SK-N-SH (cell line): ENCODE results near the gene CAV3. TPM values are rescaled to one million over a fixed set of nuclear protein-coding genes. Genes with fewer than 3 reads are reported as not detected.

ENCODE experiments used
- CTCF ChIA-PET: fragments of 300-600, 350-600 bp; formaldehyde crosslinking; extraction: SDS; loops from one replicate; lab custom pipeline; 2021; lab: Yijun Ruan, JAX
- POLR2A ChIA-PET: fragments of 350-600 bp; sonication (Branson Sonifier 250); formaldehyde crosslinking; extraction: SDS; loops from one replicate; lab custom pipeline; 2020; ENCODE audit warnings: antibody characterized with exemption, inconsistent platforms; lab: Yijun Ruan, JAX
- DNase-seq: peaks from one replicate; pipeline ENCODE4 v3.0.0; 2012
- H2AFZ ChIP-seq: fragments of 200-600 bp; sonication (generic); 2 replicates; pipeline ENCODE4 v1.8.1; 2016; ENCODE audit warnings: antibody characterized with exemption, mild to moderate bottlenecking, low read depth
- H3F3A ChIP-seq: fragments of 200-600 bp; sonication (generic); replicated peaks from 2 replicates; pipeline ENCODE3; 2016; ENCODE audit warnings: antibody characterized with exemption, mild to moderate bottlenecking; ENCODE audit not compliant: insufficient read depth
- H3K27ac ChIP-seq, 2 experiments: fragments of 200-500 bp in 1 of 2; fragments of 200-600 bp in 1 of 2; sonication (Bioruptor generic) in 1 of 2; sonication (generic), shearing (Covaris generic) in 1 of 2; 2 replicates each; pipeline versions ENCODE4 v1.5.1 to v1.6.1; 2014 to 2016; ENCODE audit warnings: low read depth in 2 of 2, inconsistent platforms in 1 of 2, low read length in 1 of 2, mild to moderate bottlenecking in 1 of 2, mixed read lengths in 1 of 2
- H3K27me3 ChIP-seq: fragments of 200-600 bp; sonication (generic), shearing (Covaris generic); 2 replicates; pipeline ENCODE4 v1.6.1; 2016; ENCODE audit warnings: mixed run types; ENCODE audit not compliant: insufficient read depth
- H3K36me3 ChIP-seq, 2 experiments: fragments of 200-500 bp in 1 of 2; fragments of 200-600 bp in 1 of 2; sonication (Bioruptor generic) in 1 of 2; sonication (generic) in 1 of 2; replicated peaks in 1 of 2; 2 replicates each; pipeline versions ENCODE3 to v1.5.1; 2014 to 2016; ENCODE audit warnings: low read length in 1 of 2, mild to moderate bottlenecking in 1 of 2; ENCODE audit not compliant: insufficient read depth in 2 of 2, control insufficient read depth in 1 of 2
- H3K4me1 ChIP-seq, 2 experiments: fragments of 200-500 bp in 1 of 2; fragments of 200-600 bp in 1 of 2; sonication (Bioruptor generic) in 1 of 2; sonication (generic), shearing (Covaris generic) in 1 of 2; 2 replicates each; pipeline versions ENCODE4 v1.5.1 to v1.6.1; 2014 to 2016; ENCODE audit warnings: low read depth in 1 of 2, low read length in 1 of 2, mixed run types in 1 of 2; ENCODE audit not compliant: insufficient read depth in 2 of 2, control insufficient read depth in 1 of 2
- H3K4me2 ChIP-seq: fragments of 200-600 bp; sonication (generic), shearing (Covaris generic); 2 replicates; pipeline ENCODE4 v1.6.1; 2017; ENCODE audit warnings: mixed run types
- H3K4me3 ChIP-seq, 2 experiments: fragments of 200-500 bp in 1 of 2; fragments of 200-600 bp in 1 of 2; sonication (Bioruptor generic) in 1 of 2; sonication (generic), shearing (Covaris generic) in 1 of 2; 2 replicates each; pipeline versions ENCODE4 v1.5.1 to v1.8.1; 2014 to 2016; ENCODE audit warnings: low read depth in 2 of 2, inconsistent platforms in 1 of 2, low read length in 1 of 2, mild to moderate bottlenecking in 1 of 2, mixed read lengths in 1 of 2, moderate library complexity in 1 of 2
- H3K79me2 ChIP-seq: fragments of 200-600 bp; sonication (generic); 2 replicates; pipeline ENCODE4 v1.8.1; 2017; ENCODE audit warnings: mild to moderate bottlenecking; ENCODE audit not compliant: insufficient read depth
- H3K9ac ChIP-seq: fragments of 200-600 bp; sonication (generic); 2 replicates; pipeline ENCODE4 v1.6.1; 2017; ENCODE audit warnings: mixed run types
- H3K9me2 ChIP-seq: fragments of 200-600 bp; sonication (generic); 2 replicates; pipeline ENCODE4 v1.6.1; 2017; ENCODE audit warnings: mixed run types
- H3K9me3 ChIP-seq: fragments of 200-600 bp; sonication (generic); 2 replicates; pipeline ENCODE4 v1.6.1; 2017; ENCODE audit warnings: mixed run types, mild to moderate bottlenecking, moderate library complexity
- H4K20me1 ChIP-seq: fragments of 200-600 bp; sonication (generic); 2 replicates; pipeline ENCODE4 v1.6.1; 2017; ENCODE audit warnings: mild to moderate bottlenecking, mixed run types; ENCODE audit not compliant: insufficient read depth
- EZH2phosphoT487 ChIP-seq: fragments of 200-600 bp; sonication (generic); IDR thresholded peaks from 2 replicates; pipeline ENCODE4 v1.6.1; 2017; ENCODE audit warnings: low read depth, mixed run types, mild to moderate bottlenecking, antibody characterized with exemption, moderate library complexity, borderline replicate concordance
- FOXJ3 ChIP-seq: sonication (generic); formaldehyde crosslinking; IDR thresholded peaks from 2 replicates; pipeline ENCODE4 v1.5.1; 2020; ENCODE audit warnings: mild to moderate bottlenecking, missing genetic modification reagents
- FOXM1 ChIP-seq: IDR thresholded peaks from 2 replicates; pipeline ENCODE4 v1.4.0; 2012; ENCODE audit warnings: low read depth, mild to moderate bottlenecking
- GABPA ChIP-seq: IDR thresholded peaks from 2 replicates; pipeline ENCODE4 v1.4.0; 2012; ENCODE audit warnings: low read depth, mild to moderate bottlenecking
- GATA2 ChIP-seq: sonication (generic); formaldehyde crosslinking; IDR thresholded peaks from 2 replicates; pipeline ENCODE4 v1.5.0; 2020; ENCODE audit warnings: mild to moderate bottlenecking, missing genetic modification reagents
- JUND ChIP-seq: IDR thresholded peaks from 2 replicates; pipeline ENCODE4 v1.4.0; 2012
- MAX ChIP-seq: IDR thresholded peaks from 2 replicates; pipeline ENCODE4 v1.4.0; 2012; ENCODE audit warnings: low read depth
- NFIC ChIP-seq: IDR thresholded peaks from 2 replicates; pipeline ENCODE4 v1.4.0; 2012; ENCODE audit warnings: borderline replicate concordance
- NRF1 ChIP-seq: IDR thresholded peaks from 2 replicates; pipeline ENCODE4 v1.6.1; 2012; ENCODE audit warnings: low read depth, mild to moderate bottlenecking, low read length
- RCOR1 ChIP-seq: fragments of 150-350 bp; IDR thresholded peaks from 2 replicates; pipeline ENCODE4 v1.6.1; 2017; ENCODE audit warnings: antibody characterized with exemption, low read length
- SMC3 ChIP-seq: IDR thresholded peaks from 2 replicates; pipeline ENCODE4 v1.6.1; 2012; ENCODE audit warnings: low read depth, low read length, improper control_type of control experiment
- WGBS: methylation state at CpG from one replicate; pipeline ENCODE4 v1.1.6; 2017; ENCODE audit warnings: low lambda C conversion rate; 5-methylcytosine and 5-hydroxymethylcytosine counted together
- polyA plus RNA-seq, 3 experiments: library from polyadenylated mRNA; depleted of rRNA; stranded (reverse); fragments of >200 nt; gene quantifications; 2 replicates each; pipeline ENCODE4 v1.2.3, GENCODE V29; 2012
- TF ChIP-seq, protein P1 (sequence below): IDR thresholded peaks from 2 replicates; pipeline ENCODE4 v1.4.0; 2012; ENCODE audit warnings: low read depth, borderline replicate concordance

The CAV3 gene
- polyA plus RNA-seq, 1 of the 3 experiments (the other 2 are of a cell fraction) = not detected

- no peak overlapping the region for H3K4me2 ChIP-seq
- H3K9me3 ChIP-seq = no peaks in the 10 kb centered on the region
- no peak overlapping the region for H3K9ac ChIP-seq
- POLR2A ChIA-PET = no interaction called here
- H3K27me3 ChIP-seq = no peaks in the 10 kb centered on the region
- H3K79me2 ChIP-seq = no peaks in the 10 kb centered on the region
- H3K4me1 ChIP-seq = no peaks in the 10 kb centered on the region; a peak in 1 of 4 replicates
- no peaks in the 10 kb centered on the region for H3F3A ChIP-seq
- no peak for TF ChIP-seq EZH2phosphoT487
- no peak overlapping the region; the same call in 1 of the 2 replicates for H2AFZ ChIP-seq
- H3K9me2 ChIP-seq = no peaks in the 10 kb centered on the region
- CTCF ChIA-PET = interaction anchor here (2.1 kb wide), 1 partner anchor 39 kb away, joined by 6 read pairs; the partner anchor contains the start of gene OXTR
- no peaks in the 10 kb centered on the region for H4K20me1 ChIP-seq
- 92% methylated on average over 3 of the region's 3 CpGs for WGBS
- no peak for DNase-seq
- H3K36me3 ChIP-seq = no peaks in the 10 kb centered on the region
- H3K4me3 ChIP-seq = no peak overlapping the region
- no peak overlapping the region for H3K27ac ChIP-seq
Observed at GRCh38 chr3:8730656-8731055, 2.9 kb upstream of the CAV3 start.

GRCh38 chr3:8732413-8732812 lies 1.2 kb upstream of the CAV3 start:
- ChIA-PET POLR2A (no interaction called here), CTCF (interaction anchor here (1.1 to 1.7 kb wide), 3 partner anchors 12 to 59 kb away, joined by 3 to 12 read pairs (median 4); partner anchors contain the start of gene OXTR)
- Histone ChIP-seq H3K79me2 (no peaks in the 10 kb centered on the region), H3K9me2 (no peaks in the 10 kb centered on the region), H3K9me3 (no peaks in the 10 kb centered on the region), H3K27me3 (no peaks in the 10 kb centered on the region), H2AFZ (no peak overlapping the region), H3F3A (no peaks in the 10 kb centered on the region), H3K4me1 (no peaks in the 10 kb centered on the region; a peak in 1 of 4 replicates), H3K36me3 (no peaks in the 10 kb centered on the region), H3K9ac (no peak overlapping the region), H3K4me2 (no peak overlapping the region), H3K4me3 (no peak overlapping the region), H4K20me1 (no peaks in the 10 kb centered on the region), H3K27ac (no peak overlapping the region)
- DNase-seq = no peak
- 67% methylated on average over 4 of the region's 4 CpGs for whole genome bisulfite sequencing
- TF ChIP-seq SMC3 = no peak
- no peak for TF ChIP-seq GATA2
- no peak for TF ChIP-seq FOXJ3
- TF ChIP-seq NRF1 = no peak
- no peak for TF ChIP-seq RCOR1
- TF ChIP-seq, protein P1, sequence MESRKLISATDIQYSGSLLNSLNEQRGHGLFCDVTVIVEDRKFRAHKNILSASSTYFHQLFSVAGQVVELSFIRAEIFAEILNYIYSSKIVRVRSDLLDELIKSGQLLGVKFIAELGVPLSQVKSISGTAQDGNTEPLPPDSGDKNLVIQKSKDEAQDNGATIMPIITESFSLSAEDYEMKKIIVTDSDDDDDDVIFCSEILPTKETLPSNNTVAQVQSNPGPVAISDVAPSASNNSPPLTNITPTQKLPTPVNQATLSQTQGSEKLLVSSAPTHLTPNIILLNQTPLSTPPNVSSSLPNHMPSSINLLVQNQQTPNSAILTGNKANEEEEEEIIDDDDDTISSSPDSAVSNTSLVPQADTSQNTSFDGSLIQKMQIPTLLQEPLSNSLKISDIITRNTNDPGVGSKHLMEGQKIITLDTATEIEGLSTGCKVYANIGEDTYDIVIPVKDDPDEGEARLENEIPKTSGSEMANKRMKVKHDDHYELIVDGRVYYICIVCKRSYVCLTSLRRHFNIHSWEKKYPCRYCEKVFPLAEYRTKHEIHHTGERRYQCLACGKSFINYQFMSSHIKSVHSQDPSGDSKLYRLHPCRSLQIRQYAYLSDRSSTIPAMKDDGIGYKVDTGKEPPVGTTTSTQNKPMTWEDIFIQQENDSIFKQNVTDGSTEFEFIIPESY = no peak
- TF ChIP-seq JUND = no peak

GRCh38 chr3:8734137-8734878 lies 706 bp downstream of the CAV3 start:
- ChIA-PET CTCF (interaction anchor here (1.6 kb wide), 1 partner anchor 35 kb away, joined by 5 read pairs; the partner anchor contains the start of gene OXTR), POLR2A (no interaction called here)
- Histone ChIP-seq H3K9me2 (no peaks in the 10 kb centered on the region), H3K4me1 (no peaks in the 10 kb centered on the region), H3K36me3 (no peaks in the 10 kb centered on the region), H3K79me2 (no peaks in the 10 kb centered on the region), H3K27ac (no peak overlapping the region), H3K9ac (no peak overlapping the region), H3K4me2 (no peak overlapping the region), H3K4me3 (no peak overlapping the region), H4K20me1 (no peaks in the 10 kb centered on the region), H2AFZ (no peak overlapping the region), H3F3A (no peaks in the 10 kb centered on the region), H3K9me3 (no peaks in the 10 kb centered on the region), H3K27me3 (no peaks in the 10 kb centered on the region)
- DNase-seq = no peak
- WGBS = 93% methylated on average over 15 of the region's 19 CpGs
- TF ChIP-seq FOXJ3 (no peak), RCOR1 (no peak), GABPA (no peak), NRF1 (no peak), FOXM1 (no peak), MAX (no peak), NFIC (no peak)
- TF ChIP-seq, protein P1 = no peak
